Endothelial cell of hepatic sinusoid (primary cell): ENCODE data around the gene CNTNAP3B.
"Not testable (repeated sequence)": the region's sequence is repeated elsewhere in the genome, so short reads cannot be mapped to it uniquely, and the experiment has no call there.

Source experiments
- in situ Hi-C: cut with HindIII; loops from 2 replicates; pipeline ENCODE4 v1.10.0; 2017; ENCODE audit warnings: low sequenced_read_pairs

CNTNAP3B gene

DNA sequence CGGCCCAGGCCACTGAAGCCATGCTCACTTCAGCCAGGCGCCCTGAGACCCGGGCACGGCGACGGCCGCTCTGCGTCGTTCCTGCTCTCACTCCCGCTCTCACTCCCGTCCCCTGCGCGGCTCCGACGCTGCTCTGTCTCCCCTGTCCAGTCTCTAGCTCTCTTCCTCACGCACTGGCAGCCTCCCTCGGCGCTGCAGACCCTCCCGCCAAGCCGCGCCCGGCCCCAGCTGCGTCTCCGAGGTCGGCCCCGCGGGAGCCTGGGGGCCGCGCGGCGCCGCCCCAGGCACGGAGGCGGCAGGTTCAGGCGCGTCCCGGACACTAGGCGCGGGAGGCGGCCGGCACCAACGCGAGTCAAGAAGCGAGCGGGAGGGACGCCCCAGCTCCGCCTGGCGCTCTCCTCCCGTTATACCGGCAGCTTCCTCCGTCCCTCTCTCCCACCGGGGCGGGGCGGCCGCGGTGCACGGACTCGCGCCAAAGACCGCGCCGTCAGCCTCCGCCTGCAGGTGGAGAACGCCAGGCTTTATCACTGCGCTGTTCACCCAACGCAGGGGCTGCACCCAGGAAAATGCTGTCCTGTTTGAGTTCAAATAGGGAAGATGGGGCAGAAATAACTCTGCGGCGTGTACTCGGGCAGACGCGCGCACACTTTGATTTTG is at the start of gene CNTNAP3B:
Gene CNTNAP3B, minus strand, starts transcription at position 354 of the 657 bp plus-strand sequence. Its CDS starts 332 bp downstream, at position 22.
- in situ Hi-C loops, result not testable (repeated sequence)

DNA sequence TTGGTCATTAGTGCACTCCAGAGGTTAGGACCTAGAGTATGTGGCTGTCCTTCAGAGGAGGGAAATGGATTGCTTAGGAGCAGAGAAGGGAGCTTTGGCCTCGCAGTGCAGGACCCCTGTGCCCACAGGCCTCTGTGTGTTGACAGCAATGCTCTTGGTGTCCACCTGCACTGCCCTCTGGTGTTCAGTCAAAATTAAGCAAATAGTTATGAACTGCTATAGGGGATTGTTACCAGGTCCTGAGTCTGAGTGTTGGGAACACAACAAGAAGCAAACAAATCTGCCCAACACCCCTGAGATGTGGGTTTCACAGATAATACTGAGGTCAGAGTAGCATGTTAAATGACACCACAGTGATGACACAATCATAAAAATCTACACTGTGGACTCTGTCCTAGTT is 31.1 kb upstream of the CNTNAP3B start:
- in situ Hi-C loops, result not testable (repeated sequence)

DNA sequence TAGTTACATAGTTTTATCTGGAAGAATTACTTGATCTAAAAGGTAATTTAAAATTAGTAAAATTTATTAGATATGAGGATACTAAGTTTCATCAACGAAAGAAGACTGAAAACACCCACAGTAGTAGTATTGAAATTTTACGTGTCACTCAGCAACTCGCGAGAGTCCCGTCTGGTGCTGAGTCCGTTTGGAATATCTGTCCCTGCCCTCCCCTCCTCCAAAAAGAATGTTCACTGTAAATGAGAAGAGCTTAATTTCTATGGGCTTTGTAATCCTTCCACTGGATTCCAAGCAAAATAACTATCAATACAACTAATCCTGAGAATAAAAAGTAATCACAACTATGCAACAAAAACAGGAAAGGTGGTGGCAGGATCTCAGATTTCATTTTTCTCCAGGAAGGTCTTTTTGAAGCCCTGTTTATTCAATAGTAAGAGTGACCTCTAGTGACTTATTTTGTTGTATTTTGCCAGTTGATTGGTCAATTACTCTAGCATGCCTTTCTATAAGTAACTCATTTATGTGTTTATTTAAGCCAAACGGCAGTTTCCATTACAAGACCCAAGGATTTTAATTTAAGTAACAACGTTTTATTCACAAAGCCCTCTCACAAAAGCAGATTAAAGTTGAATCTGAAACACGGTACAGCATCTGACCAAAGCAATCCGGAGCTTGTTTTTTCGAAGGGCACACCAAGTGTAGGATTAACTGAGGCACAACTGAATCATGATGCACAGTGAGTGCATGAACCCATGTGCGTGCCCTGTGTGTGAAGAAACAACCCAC is 2.0 kb downstream of the CNTNAP3B start:
- in situ Hi-C loops, result not testable (repeated sequence)

DNA sequence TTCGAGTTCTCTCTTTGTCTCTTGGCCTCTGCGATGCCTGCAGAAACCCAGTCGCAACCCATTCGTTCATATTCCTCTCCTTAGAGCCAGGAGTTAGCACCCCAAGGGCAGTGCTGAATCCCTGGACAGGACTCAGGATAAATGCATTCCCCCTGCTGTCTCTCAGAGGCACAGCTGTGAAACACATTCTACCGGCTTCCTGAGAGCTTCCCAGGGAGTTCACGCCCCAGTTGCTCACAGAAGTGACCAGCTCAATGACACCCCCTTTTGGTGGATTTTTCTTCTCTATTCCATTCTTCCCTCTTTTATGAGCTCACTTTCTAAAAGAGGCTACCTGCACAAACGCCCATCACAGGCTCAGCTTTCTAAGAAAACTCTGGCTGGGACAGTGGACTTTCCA is 8.2 kb downstream of the CNTNAP3B start:
- in situ Hi-C loops, result not testable (repeated sequence)

- in situ Hi-C loops, result not testable (repeated sequence)
These were observed 33.3 kb downstream of the CNTNAP3B start for GRCh38 chr9:42095929-42096328.

- in situ Hi-C loops, result not testable (repeated sequence)
These were observed 44.7 kb downstream of the CNTNAP3B start for GRCh38 chr9:42084559-42084952.

DNA sequence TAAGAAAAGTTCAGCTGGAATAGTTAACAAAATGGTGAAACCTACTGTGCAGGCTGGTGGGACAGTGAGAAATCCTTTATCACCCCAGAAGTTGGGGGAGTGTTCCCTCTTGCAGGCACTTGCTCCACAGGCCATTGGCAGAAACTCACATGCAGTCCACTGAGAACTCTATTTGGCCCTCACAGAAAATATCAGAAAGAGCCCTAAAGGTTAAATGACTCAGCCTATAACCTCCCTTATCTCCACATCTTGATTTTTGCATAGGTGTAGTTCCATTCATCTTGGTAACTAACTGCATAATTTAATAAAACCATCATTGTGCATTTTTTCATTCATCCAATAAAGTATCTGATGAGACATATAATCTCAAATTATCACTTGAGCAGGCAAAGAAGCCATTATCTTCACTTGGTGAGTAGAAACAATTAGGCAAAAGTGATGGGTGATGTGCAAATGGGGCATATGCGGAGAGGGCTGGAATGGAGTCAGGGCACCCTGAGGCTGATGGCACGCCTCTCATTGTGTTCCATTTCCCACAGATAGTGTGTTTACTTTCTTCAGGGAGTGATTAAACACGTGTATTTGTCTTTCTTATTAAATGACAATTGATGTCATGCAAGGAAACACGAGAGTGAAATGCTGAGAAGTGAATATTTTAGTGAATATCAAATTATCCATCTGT is 45.2 kb downstream of the CNTNAP3B start:
- in situ Hi-C loops, result not testable (repeated sequence)

DNA sequence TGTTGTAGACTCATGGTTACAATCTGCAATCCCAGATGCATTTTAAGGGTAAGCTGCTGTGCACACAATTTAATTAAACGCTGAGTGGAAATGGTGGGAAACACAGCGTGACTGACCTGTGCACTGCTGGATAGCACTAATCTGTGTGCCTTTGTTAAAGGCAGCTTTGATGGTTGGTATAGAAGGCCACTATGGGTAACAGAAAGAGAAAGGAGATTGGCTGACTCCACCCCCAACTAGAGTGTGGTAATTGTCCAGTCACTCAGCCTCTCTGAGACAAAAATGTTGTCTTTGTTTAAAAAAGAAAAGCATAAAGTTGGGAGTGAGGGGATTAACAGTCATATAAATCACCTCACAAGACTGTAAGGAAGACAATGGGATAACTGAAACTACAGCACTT is 48.9 kb downstream of the CNTNAP3B start:
- in situ Hi-C loops, result not testable (repeated sequence)

DNA sequence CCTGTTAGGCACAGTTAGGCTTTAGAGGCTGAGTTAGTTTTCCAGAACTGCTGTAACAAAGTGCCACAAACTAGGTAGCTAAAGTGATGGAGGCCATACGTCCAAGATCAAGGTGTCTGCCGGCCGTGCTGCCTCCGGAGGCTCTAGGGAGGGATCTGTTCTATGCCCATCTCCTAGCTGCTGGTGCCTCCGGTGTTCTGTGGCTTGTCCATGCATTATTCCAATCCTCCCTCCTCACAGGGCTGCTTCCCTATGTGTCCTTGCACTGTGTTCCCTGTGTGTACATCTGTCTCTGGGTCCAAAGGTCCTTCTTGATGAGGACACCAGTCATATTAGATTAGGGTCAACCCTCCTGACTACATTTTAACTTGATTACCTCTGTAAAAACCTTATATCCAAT is 54.4 kb downstream of the CNTNAP3B start:
- in situ Hi-C loops, result not testable (repeated sequence)

DNA sequence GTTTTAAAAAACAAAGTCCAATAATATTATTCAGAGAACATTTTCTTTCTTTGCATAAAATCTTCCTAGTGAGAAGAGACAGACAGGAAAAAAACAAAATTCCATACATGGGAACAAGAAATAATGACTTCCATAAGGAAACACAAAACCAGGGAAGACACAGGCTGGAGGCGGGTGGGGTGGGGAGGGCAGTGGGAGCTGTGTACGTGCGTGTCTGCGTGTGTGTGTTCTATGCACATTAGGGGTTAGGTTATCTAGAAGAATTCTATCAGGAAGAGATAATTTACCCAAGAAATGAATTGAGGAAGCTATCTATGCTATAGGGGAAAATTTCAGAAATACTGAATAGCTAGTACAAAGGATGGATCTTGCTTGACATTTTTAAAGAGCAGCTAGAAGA is 58.2 kb downstream of the CNTNAP3B start:
- in situ Hi-C loops, result not testable (repeated sequence)

DNA sequence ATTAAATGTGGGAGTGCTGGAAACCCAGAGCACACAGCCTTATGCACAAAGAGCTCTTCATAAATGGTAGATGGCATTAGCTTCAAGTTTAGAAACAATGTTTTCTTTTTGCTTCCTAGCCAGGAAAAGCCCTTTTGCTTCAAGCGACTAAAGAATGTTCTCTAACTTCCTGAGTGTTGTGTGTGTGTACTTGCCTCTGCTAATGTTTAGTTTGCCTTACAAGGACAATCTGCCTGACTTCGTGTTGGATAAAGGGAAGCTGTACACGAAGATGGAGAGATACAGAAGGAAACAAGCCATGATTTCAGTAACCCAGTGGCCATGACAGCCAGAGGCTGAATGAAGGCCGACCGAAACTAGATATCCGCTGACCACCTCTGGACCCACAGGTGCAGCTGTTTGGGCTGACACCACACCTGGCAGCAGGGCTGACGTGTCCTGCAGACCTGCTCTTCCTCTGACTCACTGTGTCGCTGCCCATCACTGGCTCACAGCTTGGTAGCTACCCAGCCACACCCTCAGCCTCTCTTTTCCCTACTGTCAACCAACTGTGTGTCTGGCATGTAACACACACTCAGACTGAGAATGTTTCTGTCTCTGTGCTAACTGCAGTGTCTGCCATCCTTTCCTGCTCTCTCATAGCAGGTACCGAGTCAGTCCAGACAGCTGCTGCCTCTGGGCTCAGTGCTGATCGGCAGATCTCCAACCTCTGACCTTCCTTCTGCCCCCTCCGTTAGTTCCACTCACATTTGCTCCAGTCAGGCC is 59.0 kb downstream of the CNTNAP3B start:
- in situ Hi-C loops, result not testable (repeated sequence)

- in situ Hi-C loops, result not testable (repeated sequence)
These were observed 75.4 kb downstream of the CNTNAP3B start for GRCh38 chr9:42053874-42054273.

- in situ Hi-C loops, result not testable (repeated sequence)
These were observed 78.5 kb downstream of the CNTNAP3B start for GRCh38 chr9:42050701-42051100.

- in situ Hi-C loops, result not testable (repeated sequence)
These were observed 84.7 kb downstream of the CNTNAP3B start for GRCh38 chr9:42044422-42045010.

GRCh38 chr9:42033541-42033940 is 95.7 kb downstream of the CNTNAP3B start:
- in situ Hi-C loops, result not testable (repeated sequence)

DNA sequence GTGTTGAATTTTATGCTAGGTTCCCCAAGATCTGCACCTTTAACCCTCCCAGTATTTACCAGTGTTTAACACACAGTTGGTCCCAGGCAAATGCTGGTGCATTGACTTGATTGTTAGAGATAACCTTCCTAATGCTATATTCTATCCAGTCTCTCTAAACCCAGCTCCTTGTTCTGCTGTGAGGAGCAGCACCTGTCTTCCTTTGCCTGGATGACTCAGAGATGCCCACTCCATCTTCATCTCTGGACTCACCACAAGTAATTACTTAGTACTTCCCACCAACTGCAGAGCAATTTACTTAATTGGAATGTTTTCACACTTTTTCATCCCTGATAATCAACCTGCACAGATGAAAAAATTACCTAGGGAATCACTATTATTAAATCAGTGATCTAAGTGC is 108.6 kb downstream of the CNTNAP3B start:
- in situ Hi-C loops, result not testable (repeated sequence)

DNA sequence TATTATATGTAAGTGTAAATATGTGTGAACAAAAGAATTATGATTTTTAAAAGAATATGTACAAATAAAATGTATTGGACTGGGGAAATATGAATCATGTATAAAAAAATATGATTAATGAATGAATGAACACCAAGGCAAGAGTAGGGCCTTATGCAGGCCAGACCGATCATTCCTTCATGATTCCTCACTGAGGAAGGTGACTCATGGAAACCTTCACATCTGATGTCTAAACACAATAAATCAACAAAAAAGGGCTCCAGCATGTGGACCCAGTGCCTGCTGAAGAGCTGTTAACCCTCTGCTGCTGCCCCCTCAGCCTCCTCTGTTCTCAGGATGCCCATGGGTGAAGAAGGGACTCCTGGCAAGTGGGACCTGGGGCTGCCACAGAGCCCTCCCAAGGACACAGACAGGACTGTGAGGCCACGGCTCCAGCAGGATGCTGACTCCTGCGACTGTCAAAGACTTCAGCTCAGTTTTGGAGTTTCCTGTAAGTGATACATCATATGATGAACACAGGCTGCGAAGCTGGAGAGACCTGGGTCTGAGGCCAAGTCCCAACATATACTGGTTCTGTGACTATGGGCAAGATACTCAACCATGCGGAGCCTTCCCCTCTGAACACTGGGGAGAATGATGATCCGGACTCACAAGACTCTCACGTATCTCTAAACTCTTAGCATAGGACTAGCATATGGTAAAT is 110.9 kb downstream of the CNTNAP3B start:
- in situ Hi-C loops, result not testable (repeated sequence)

DNA sequence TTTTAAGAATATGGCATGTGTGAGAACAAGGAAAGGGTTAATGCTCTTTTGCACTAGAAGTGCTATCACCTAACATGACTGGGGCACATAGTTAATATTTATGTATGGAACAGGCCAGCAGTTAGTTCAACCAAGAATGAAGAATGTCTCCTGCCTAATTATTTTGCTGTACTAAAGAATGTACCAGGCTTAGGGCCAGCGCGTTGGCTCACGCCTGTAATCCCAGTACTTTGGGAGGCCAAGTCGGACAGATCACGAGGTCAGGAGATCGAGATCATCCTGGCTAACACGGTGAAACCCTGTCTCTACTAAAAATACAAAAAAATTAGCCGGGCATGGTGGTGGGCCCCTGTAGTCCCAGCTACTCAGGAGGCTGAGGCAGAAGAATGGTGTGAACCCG is 114.9 kb downstream of the CNTNAP3B start:
- in situ Hi-C loops, result not testable (repeated sequence)

GRCh38 chr9:41991607-41992006 is 137.6 kb downstream of the CNTNAP3B start:
- in situ Hi-C loops, result not testable (repeated sequence)

GRCh38 chr9:41980271-41980670 is 149.0 kb downstream of the CNTNAP3B start:
- in situ Hi-C loops, result not testable (repeated sequence)
